ENCODE results near the gene SOCS1. TPM values are rescaled to one million over a fixed set of nuclear protein-coding genes. Genes with fewer than 3 reads are reported as not detected.

The SOCS1 gene
- total and polyA plus RNA-seq, 2 donors (not counting 3 experiments of a cell fraction or from before 2014, with no cell fraction given) = 1.1 to 1.7 TPM

- no peak overlapping the region for H2AFZ ChIP-seq (ENCODE audit: low read depth, low read length)
- H3K4me3 ChIP-seq (replicated peaks in 1 of 3; ENCODE audit: insufficient read depth in 1 of 3, low read depth in 1 of 3, low read length in 3 of 3) = no peak overlapping the region
- H3K27me3 ChIP-seq (ENCODE audit: control insufficient read depth in 2 of 2, insufficient read depth in 2 of 2, low read length in 2 of 2) = no peaks in the 10 kb centered on the region
- H3K4me2 ChIP-seq (ENCODE audit: insufficient read depth, low read length) = no peak overlapping the region
- no peak for DNase-seq (ENCODE audit: low read depth, low spot score)
- no peaks in the 10 kb centered on the region for H3K9me1 ChIP-seq (replicated peaks; ENCODE audit: control insufficient read depth, extremely low read depth, insufficient read depth, low read length)
- CTCF ChIA-PET = no interaction called here
- H3K36me3 ChIP-seq (ENCODE audit: control insufficient read depth in 2 of 2, extremely low read depth in 1 of 2, insufficient read depth in 2 of 2, low read length in 2 of 2) = no peaks in the 10 kb centered on the region
- TF ChIP-seq, protein P1, sequence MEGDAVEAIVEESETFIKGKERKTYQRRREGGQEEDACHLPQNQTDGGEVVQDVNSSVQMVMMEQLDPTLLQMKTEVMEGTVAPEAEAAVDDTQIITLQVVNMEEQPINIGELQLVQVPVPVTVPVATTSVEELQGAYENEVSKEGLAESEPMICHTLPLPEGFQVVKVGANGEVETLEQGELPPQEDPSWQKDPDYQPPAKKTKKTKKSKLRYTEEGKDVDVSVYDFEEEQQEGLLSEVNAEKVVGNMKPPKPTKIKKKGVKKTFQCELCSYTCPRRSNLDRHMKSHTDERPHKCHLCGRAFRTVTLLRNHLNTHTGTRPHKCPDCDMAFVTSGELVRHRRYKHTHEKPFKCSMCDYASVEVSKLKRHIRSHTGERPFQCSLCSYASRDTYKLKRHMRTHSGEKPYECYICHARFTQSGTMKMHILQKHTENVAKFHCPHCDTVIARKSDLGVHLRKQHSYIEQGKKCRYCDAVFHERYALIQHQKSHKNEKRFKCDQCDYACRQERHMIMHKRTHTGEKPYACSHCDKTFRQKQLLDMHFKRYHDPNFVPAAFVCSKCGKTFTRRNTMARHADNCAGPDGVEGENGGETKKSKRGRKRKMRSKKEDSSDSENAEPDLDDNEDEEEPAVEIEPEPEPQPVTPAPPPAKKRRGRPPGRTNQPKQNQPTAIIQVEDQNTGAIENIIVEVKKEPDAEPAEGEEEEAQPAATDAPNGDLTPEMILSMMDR (IDR thresholded peaks at IDR 0.05; ENCODE audit: extremely low read depth in 1 of 2, insufficient read depth in 1 of 2, low read depth in 1 of 2, low read length in 2 of 2) = no peak
- TF ChIP-seq EZH2 (IDR thresholded peaks at IDR 0.05; ENCODE audit: borderline replicate concordance, low read depth, low read length, severe bottlenecking) = no peak
- no peak for TF ChIP-seq GATA2 (IDR thresholded peaks at IDR 0.05; ENCODE audit: insufficient read depth, insufficient read length, low read depth, low read length)
- TF ChIP-seq MYC (IDR thresholded peaks at IDR 0.05; ENCODE audit: low read depth, low read length) = no peak
- TF ChIP-seq JUN (IDR thresholded peaks at IDR 0.05; ENCODE audit: borderline replicate concordance, insufficient read depth, insufficient read length, low read depth) = no peak
- no peak for TF ChIP-seq POLR2AphosphoS5 (IDR thresholded peaks at IDR 0.05; ENCODE audit: insufficient read depth, low read depth, low read length)
- no peak for TF ChIP-seq POLR2A (IDR thresholded peaks at IDR 0.05; ENCODE audit: low read depth, low read length)
- TF ChIP-seq FOS (IDR thresholded peaks at IDR 0.05; ENCODE audit: borderline replicate concordance, insufficient read depth, low read length) = no peak
- TF ChIP-seq MAX (IDR thresholded peaks at IDR 0.05; ENCODE audit: insufficient read depth, insufficient read length) = no peak
- no peaks in the 10 kb centered on the region for H4K20me1 ChIP-seq (replicated peaks; ENCODE audit: control insufficient read depth, extremely low read depth, insufficient read depth, low read length)
- H3K9me3 ChIP-seq (replicated peaks; ENCODE audit: control insufficient read depth, insufficient read depth, low read length) = no peaks in the 10 kb centered on the region
- peaks cover 19% of the 10 kb centered on the region for H3K4me1 ChIP-seq (ENCODE audit: control insufficient read depth, extremely low read depth, insufficient read depth, low read length)
- H3K79me2 ChIP-seq (ENCODE audit: control insufficient read depth, insufficient read depth, low read length) = no peaks in the 10 kb centered on the region
- H3K27ac ChIP-seq (ENCODE audit: insufficient read depth, low read depth, low read length) = no peak overlapping the region
- no TSS peak for BruUV-seq (replicated peaks)
- dilution Hi-C loops (cut with MboI; ENCODE audit: extremely low pct_ligation_motif_present, low sequenced_read_pairs) = no loop called here
- FAIRE-seq = no peak
- POLR2A ChIA-PET = no interaction called here
- intact Hi-C loops (cut with micrococcal nuclease) = loop anchor here (5.0 kb wide), 2 partner anchors 72 to 247 kb away; no protein-coding TSS in a partner anchor
- H3K9ac ChIP-seq (replicated peaks; ENCODE audit: extremely low read depth, insufficient read depth, low read length) = no peak overlapping the region
Measured at GRCh38 chr16:11204513-11205047, 51.4 kb downstream of the SOCS1 start.

Small RNA genes lying within 50 kb of the gene (small RNA-seq; reads per million reads assigned to genes)
- not detected for gene RF00554 (ENCODE audit: insufficient read depth, insufficient read length, low read depth, low replicate concordance)

Other genes starting within 250 kb of the SOCS1 start
- not detected in 2 replicates for gene TNP2, start 13.1 kb upstream of the SOCS1 start, total RNA-seq
- gene TNP2, start 13.1 kb upstream of the SOCS1 start, polyA plus RNA-seq = not detected in 2 replicates
- not detected in 2 replicates for gene PRM3, start 17.4 kb upstream of the SOCS1 start, total RNA-seq
- not detected in 2 replicates for gene PRM3, start 17.4 kb upstream of the SOCS1 start, polyA plus RNA-seq
- gene PRM2, start 20.3 kb upstream of the SOCS1 start, total RNA-seq = not detected in 2 replicates
- gene PRM2, start 20.3 kb upstream of the SOCS1 start, polyA plus RNA-seq = not detected in 2 replicates
- gene PRM1, start 25.1 kb upstream of the SOCS1 start, total RNA-seq = not detected in 2 replicates
- gene PRM1, start 25.1 kb upstream of the SOCS1 start, polyA plus RNA-seq = not detected in 2 replicates
- 7.7 and 11.1 TPM in 2 replicates for gene RMI2, start 89.3 kb upstream of the SOCS1 start, total RNA-seq
- gene RMI2, start 89.3 kb upstream of the SOCS1 start, polyA plus RNA-seq = 3.3 and 5.3 TPM in 2 replicates